GM12892 (cell line): Measurements from ENCODE around the gene SCART1.

Experiments used
- DNase-seq: peaks from one replicate; pipeline ENCODE4 v3.0.0; 2011; ENCODE audit not compliant: insufficient read length
- FAIRE-seq: peaks from 2 replicates; lab custom pipeline; 2011; peaks lifted over from hg19 to GRCh38; lab: Jason Lieb, UNC
- POLR2A ChIP-seq: IDR thresholded peaks from 2 replicates; pipeline ENCODE4 v1.6.1; 2011; ENCODE audit warnings: low read depth, low read length, control low read depth
- POLR2AphosphoS5 ChIP-seq: IDR thresholded peaks from 2 replicates; pipeline ENCODE4 v1.6.1; 2011; ENCODE audit warnings: low read depth, low read length, control low read depth
- TAF1 ChIP-seq: IDR thresholded peaks from 2 replicates; pipeline ENCODE4 v1.6.1; 2011; ENCODE audit warnings: low read depth, mild to moderate bottlenecking, control low read depth, low read length, borderline replicate concordance

SCART1 gene

DNA sequence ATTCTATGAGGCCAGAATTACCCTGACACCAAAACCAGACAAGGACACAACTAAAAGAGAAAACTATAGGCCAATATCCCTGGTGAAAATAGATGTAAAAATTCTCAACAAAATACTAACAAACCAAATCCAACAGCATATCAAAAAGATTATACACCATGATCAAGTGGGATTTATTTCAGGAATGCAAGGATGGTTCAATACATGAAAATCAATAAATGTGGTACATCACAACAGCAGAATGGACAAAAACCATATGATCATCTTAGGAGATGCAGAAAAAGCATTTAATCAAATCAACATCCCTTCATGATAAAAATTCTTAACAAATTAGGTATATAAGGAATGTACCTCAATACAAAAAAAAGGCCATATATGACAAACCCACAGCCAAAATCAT lies 5.6 kb upstream of the SCART1 start:
- no peak for FAIRE-seq
- no peak for TF ChIP-seq TAF1

DNA sequence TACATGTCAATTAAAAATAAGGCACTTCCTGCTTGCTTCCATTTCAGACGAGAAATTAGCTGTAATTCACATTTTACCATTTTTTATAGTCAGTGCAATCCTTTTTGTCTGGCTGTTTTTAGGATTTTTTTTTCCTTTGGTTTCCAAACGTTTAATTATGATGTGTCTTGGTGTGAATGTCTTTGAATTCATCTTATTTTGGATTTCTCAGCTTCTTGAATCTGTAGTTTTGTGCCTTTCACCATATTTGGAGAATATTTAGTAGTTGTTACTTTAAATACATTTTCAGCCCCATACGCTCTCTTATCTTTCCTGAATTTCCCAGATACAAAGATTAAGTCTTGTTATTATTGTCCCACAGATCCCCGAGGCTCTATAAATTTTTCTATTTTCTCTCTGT lies 2.4 kb upstream of the SCART1 start:
- DNase-seq, result no peak
- TF ChIP-seq POLR2AphosphoS5 (no peak), POLR2A (no peak), TAF1 (no peak)
- FAIRE-seq, result no peak

More for the DNA sequence above, 5.6 kb upstream of the SCART1 start:
- DNase-seq, result no peak

DNA sequence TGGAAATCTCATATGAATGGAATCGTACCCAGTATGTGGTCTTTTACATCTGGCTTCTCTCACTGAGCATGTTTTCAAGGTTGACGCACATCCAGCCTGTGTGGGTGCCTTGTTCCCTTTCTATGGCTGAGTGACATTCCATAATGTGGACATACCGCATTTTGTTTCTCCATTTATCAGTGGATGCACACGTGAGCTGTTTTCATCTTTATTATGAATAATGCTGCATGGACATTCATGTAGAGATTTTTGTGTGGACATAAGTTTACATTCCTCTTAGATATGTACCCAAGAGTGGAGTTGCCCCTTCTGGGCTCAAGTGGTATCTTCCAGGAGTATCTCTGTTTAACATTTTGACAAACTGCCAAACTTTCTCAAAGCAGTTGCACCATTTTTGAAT lies 1.3 kb upstream of the SCART1 start:
- FAIRE-seq (no peak), DNase-seq (no peak)
- no peak for TF ChIP-seq TAF1
- no peak for TF ChIP-seq POLR2A
- no peak for TF ChIP-seq POLR2AphosphoS5

DNA sequence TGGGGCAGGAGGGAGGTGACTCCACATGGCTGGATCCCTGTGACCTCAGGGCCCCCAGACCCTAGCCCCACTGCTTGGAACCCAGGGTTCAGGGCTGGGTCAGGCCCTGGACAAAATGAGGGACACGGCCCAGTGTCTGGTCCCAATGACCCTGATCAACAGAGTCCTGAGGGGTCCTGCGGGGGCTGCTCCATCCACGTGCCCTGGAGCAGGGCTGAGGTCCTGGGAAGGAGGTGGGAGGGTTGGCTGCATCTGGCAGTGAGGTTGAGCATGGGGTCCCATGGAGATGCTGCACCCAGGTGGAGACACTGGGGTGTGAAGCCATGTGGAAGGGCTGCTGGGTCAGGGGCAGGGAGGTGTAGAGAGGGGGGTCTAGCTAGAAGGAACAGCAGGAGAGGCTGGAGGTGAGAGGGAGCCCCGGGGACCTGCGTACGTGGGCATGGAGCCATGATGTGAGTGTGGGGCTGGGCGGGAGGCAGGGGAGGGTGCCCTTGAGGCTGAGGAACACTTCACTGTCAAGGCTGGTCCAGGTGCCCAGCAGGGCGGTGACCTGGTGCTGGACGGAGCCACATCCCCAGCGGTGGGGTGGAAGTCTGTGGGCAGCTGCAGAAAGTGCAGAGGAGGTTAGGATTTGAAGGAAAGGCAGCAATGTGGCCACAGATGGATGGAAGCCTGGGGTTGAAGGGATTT lies 604 bp downstream of the SCART1 start:
- DNase-seq, result no peak
- no peak for FAIRE-seq
- TF ChIP-seq POLR2AphosphoS5, result no peak
- no peak for TF ChIP-seq POLR2A
- no peak for TF ChIP-seq TAF1

DNA sequence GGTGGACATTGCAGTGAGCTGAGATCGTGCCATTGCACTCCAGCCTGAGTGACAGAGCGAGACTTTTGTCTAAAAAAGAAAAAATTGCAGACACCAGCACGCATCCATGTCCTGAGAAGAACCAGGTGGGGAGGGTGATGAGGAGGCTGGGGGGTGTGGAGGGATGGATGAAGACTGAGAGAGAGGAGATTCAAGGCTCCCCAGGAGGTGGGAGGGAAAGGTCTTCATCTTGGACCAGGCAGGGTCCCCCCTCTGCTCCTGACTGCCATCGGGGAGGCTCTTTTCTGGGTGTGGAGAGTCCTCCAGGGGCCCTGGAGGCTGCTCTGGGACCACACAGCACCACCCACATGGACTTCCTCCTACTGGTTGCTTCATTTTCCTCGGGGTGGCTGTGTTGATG lies 1.5 kb downstream of the SCART1 start:
- no peak for DNase-seq
- TF ChIP-seq TAF1 (no peak), POLR2AphosphoS5 (no peak), POLR2A (no peak)
- no peak for FAIRE-seq

DNA sequence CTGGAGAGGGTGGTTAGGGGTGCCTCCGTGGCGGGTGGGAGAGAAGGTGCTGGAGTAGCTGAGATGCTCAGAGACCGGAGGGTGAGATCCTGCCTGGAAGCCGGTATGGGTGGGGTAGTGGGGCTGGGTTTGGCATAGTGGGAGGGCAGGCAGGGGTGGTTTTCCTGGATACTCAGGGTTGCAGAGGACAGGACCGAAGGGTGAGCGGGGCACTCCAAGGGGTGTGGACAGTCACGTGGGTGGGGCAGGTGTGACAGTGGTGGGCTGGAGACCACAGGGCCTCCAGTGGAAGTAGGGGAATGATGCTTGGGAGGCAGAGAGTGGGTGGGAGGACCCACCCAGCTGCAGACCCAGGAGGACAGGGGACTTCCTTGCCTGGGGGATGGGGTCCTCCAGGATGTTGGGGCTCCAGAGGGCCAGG lies 1.9 kb downstream of the SCART1 start:
- FAIRE-seq (no peak), DNase-seq (peak; percentile 31)
- TF ChIP-seq POLR2AphosphoS5 (no peak), POLR2A (no peak), TAF1 (no peak)

DNA sequence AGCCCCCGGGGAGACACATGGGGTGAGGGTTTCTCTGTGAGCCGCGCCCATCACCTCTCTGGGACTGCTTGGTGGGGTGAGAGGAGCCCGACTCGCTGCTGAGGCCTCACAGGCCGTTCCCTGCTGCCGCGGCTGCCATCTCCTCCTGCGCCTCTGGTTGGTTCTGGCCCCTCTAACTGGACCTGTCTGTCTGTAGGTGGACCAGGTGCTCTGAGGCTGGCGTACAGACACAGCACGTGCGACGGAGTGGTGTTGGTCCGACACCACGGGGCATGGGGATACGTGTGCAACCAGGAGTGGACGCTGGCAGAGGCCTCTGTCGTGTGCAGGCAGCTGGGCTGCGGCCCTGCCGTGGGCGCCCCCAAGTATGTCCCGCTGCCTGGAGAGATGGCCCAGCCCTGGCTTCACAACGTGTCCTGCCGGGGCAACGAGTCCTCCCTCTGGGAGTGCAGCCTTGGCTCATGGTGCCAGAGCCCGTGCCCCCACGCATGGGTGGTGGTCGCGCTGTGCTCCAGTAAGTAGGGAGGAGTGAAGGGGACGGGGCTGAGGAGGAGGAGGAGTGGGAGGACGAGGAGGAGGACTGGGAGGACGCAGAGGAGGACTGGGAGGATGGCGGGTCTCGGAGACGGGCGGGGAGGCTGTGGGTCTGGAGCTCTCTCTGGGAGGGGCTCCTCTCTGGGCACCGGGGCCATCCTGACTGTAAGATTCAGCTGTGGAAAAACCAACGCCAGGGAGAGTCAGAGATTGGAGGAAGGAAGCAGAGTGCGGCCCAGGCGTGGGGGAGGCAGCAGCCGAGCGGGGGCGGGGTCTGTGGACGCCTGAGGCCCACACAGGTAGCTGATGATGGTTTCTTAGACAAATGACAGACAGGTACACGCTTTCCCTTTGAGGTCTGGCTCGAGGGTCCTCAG lies 2.6 kb downstream of the SCART1 start:
- FAIRE-seq (no peak), DNase-seq (no peak)
- no peak for TF ChIP-seq POLR2AphosphoS5
- no peak for TF ChIP-seq TAF1
- TF ChIP-seq POLR2A, result no peak

DNA sequence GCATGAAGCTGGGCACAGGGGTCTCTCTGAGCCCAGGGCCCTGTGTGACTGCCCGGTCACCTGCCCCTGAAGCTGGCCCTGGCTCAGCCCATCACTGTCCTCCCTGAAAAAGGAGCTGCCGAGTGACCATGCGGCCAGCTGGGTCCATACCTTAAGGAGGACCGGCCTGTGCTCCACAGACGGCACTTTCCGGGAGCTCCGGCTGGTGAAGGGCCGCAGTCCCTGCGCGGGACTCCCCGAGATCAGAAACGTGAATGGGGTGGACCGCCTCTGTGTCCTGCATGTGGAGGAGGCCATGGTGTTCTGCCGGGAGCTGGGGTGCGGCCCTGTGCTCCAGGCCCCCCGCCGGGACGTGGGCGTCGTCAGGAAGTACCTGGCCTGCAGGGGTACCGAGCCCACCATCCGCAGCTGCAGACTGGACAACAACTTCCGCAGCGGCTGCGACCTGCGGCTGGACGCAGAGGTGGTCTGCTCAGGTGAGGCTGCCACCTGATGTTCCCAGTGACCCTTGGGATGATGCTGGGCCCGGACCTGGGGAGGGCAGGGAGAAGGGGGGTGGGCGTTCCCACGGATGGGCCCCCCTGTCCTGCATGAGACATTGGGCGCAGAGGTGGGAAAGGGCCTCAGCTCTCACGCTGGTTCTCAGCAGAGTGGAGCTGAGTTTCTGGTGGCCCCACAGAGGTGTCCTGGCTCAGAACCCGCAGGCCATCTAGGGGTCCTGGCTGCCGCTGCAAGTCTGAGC lies 3.5 kb downstream of the SCART1 start:
- no peak for DNase-seq
- no peak for FAIRE-seq

DNA sequence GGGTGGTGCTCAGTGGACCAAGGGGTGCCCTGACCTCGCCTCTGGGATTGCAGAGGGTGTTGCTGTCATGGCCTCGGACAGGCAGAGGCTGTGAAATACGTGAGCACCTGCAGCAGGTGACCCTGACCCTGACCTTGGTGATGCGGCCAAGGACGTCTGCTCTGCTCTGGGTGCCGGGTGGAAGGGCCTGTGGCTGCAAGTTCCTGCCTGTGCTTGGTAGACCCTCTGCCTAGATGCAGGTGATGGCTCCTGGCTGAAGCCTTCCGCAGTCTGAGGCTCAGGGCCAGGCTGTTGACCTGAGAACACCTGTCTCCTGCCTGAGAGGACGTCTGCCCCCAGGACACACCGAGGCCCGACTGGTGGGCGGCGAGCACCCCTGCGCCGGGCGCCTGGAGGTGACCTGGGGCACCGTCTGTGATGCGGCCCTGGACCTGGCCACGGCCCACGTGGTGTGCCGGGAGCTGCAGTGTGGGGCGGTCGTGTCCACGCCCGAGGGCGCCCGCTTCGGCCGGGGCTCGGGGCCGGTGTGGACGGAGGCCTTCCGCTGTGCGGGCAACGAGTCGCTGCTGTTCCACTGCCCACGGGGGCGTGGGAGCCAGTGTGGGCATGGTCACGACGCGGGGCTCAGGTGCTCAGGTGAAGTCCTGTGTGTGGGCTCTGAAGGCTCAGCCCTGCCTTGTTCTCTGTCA lies 4.4 kb downstream of the SCART1 start:
- TF ChIP-seq POLR2A (no peak), POLR2AphosphoS5 (no peak), TAF1 (no peak)
- DNase-seq, result no peak
- FAIRE-seq, result no peak

More for the DNA sequence above, 3.5 kb downstream of the SCART1 start:
- no peak for TF ChIP-seq POLR2A
- no peak for TF ChIP-seq POLR2AphosphoS5
- TF ChIP-seq TAF1, result no peak

DNA sequence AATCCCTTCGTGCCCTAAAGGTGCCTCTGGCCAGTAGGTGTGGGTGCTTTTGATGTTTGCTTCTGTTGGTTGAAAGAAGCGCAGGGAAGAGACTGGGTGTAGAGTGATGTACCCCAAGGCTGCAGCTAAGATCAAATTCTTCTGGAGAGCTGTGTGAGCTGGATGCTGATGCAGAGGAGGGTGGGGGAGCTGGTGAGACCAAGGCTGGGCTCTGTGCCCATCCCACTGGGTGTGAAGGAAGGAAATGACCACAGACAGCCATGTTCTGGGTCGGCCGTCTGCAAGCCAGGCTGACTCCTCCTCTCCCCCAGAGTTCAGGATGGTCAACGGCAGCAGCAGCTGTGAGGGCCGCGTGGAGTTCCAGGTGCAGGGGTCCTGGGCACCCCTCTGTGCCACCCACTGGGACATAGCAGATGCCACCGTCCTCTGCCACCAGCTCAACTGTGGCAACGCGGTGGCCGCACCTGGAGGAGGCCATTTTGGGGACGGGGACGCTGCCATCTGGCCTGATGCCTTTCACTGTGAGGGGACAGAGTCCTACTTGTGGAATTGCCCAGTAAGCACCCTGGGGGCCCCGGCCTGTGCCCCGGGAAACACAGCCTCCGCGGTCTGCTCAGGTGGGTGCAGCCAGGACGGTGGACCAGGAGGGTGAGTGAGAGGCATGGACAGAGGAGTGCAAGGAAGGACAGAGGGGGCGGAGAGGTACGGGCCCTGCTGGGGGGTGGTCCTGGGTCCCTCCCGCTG lies 5.1 kb downstream of the SCART1 start:
- TF ChIP-seq POLR2AphosphoS5, result no peak
- no peak for DNase-seq
- FAIRE-seq, result no peak
